SK-N-SH (cell line): ENCODE results near the gene MAP3K19. TPM values are rescaled to one million over a fixed set of nuclear protein-coding genes. Genes with fewer than 3 reads are reported as not detected.

ENCODE experiments used
- CTCF ChIA-PET: fragments of 300-600, 350-600 bp; formaldehyde crosslinking; extraction: SDS; loops from one replicate; lab custom pipeline; 2021; lab: Yijun Ruan, JAX
- POLR2A ChIA-PET: fragments of 350-600 bp; sonication (Branson Sonifier 250); formaldehyde crosslinking; extraction: SDS; loops from one replicate; lab custom pipeline; 2020; ENCODE audit warnings: antibody characterized with exemption, inconsistent platforms; lab: Yijun Ruan, JAX
- DNase-seq: peaks from one replicate; pipeline ENCODE4 v3.0.0; 2012
- H2AFZ ChIP-seq: fragments of 200-600 bp; sonication (generic); 2 replicates; pipeline ENCODE4 v1.8.1; 2016; ENCODE audit warnings: antibody characterized with exemption, mild to moderate bottlenecking, low read depth
- H3F3A ChIP-seq: fragments of 200-600 bp; sonication (generic); replicated peaks from 2 replicates; pipeline ENCODE3; 2016; ENCODE audit warnings: antibody characterized with exemption, mild to moderate bottlenecking; ENCODE audit not compliant: insufficient read depth
- H3K27ac ChIP-seq, 2 experiments: fragments of 200-500 bp in 1 of 2; fragments of 200-600 bp in 1 of 2; sonication (Bioruptor generic) in 1 of 2; sonication (generic), shearing (Covaris generic) in 1 of 2; 2 replicates each; pipeline versions ENCODE4 v1.5.1 to v1.6.1; 2014 to 2016; ENCODE audit warnings: low read depth in 2 of 2, inconsistent platforms in 1 of 2, low read length in 1 of 2, mild to moderate bottlenecking in 1 of 2, mixed read lengths in 1 of 2
- H3K27me3 ChIP-seq: fragments of 200-600 bp; sonication (generic), shearing (Covaris generic); 2 replicates; pipeline ENCODE4 v1.6.1; 2016; ENCODE audit warnings: mixed run types; ENCODE audit not compliant: insufficient read depth
- H3K36me3 ChIP-seq, 2 experiments: fragments of 200-500 bp in 1 of 2; fragments of 200-600 bp in 1 of 2; sonication (Bioruptor generic) in 1 of 2; sonication (generic) in 1 of 2; replicated peaks in 1 of 2; 2 replicates each; pipeline versions ENCODE3 to v1.5.1; 2014 to 2016; ENCODE audit warnings: low read length in 1 of 2, mild to moderate bottlenecking in 1 of 2; ENCODE audit not compliant: insufficient read depth in 2 of 2, control insufficient read depth in 1 of 2
- H3K4me1 ChIP-seq, 2 experiments: fragments of 200-500 bp in 1 of 2; fragments of 200-600 bp in 1 of 2; sonication (Bioruptor generic) in 1 of 2; sonication (generic), shearing (Covaris generic) in 1 of 2; 2 replicates each; pipeline versions ENCODE4 v1.5.1 to v1.6.1; 2014 to 2016; ENCODE audit warnings: low read depth in 1 of 2, low read length in 1 of 2, mixed run types in 1 of 2; ENCODE audit not compliant: insufficient read depth in 2 of 2, control insufficient read depth in 1 of 2
- H3K4me2 ChIP-seq: fragments of 200-600 bp; sonication (generic), shearing (Covaris generic); 2 replicates; pipeline ENCODE4 v1.6.1; 2017; ENCODE audit warnings: mixed run types
- H3K4me3 ChIP-seq, 2 experiments: fragments of 200-500 bp in 1 of 2; fragments of 200-600 bp in 1 of 2; sonication (Bioruptor generic) in 1 of 2; sonication (generic), shearing (Covaris generic) in 1 of 2; 2 replicates each; pipeline versions ENCODE4 v1.5.1 to v1.8.1; 2014 to 2016; ENCODE audit warnings: low read depth in 2 of 2, inconsistent platforms in 1 of 2, low read length in 1 of 2, mild to moderate bottlenecking in 1 of 2, mixed read lengths in 1 of 2, moderate library complexity in 1 of 2
- H3K79me2 ChIP-seq: fragments of 200-600 bp; sonication (generic); 2 replicates; pipeline ENCODE4 v1.8.1; 2017; ENCODE audit warnings: mild to moderate bottlenecking; ENCODE audit not compliant: insufficient read depth
- H3K9ac ChIP-seq: fragments of 200-600 bp; sonication (generic); 2 replicates; pipeline ENCODE4 v1.6.1; 2017; ENCODE audit warnings: mixed run types
- H3K9me2 ChIP-seq: fragments of 200-600 bp; sonication (generic); 2 replicates; pipeline ENCODE4 v1.6.1; 2017; ENCODE audit warnings: mixed run types
- H3K9me3 ChIP-seq: fragments of 200-600 bp; sonication (generic); 2 replicates; pipeline ENCODE4 v1.6.1; 2017; ENCODE audit warnings: mixed run types, mild to moderate bottlenecking, moderate library complexity
- H4K20me1 ChIP-seq: fragments of 200-600 bp; sonication (generic); 2 replicates; pipeline ENCODE4 v1.6.1; 2017; ENCODE audit warnings: mild to moderate bottlenecking, mixed run types; ENCODE audit not compliant: insufficient read depth
- EZH2phosphoT487 ChIP-seq: fragments of 200-600 bp; sonication (generic); IDR thresholded peaks from 2 replicates; pipeline ENCODE4 v1.6.1; 2017; ENCODE audit warnings: low read depth, mixed run types, mild to moderate bottlenecking, antibody characterized with exemption, moderate library complexity, borderline replicate concordance
- FOSL2 ChIP-seq: IDR thresholded peaks from 2 replicates; pipeline ENCODE4 v1.4.0; 2012; ENCODE audit warnings: low read depth, mild to moderate bottlenecking, moderate library complexity, borderline replicate concordance
- WGBS: methylation state at CpG from one replicate; pipeline ENCODE4 v1.1.6; 2017; ENCODE audit warnings: low lambda C conversion rate; 5-methylcytosine and 5-hydroxymethylcytosine counted together
- polyA plus RNA-seq, 3 experiments: library from polyadenylated mRNA; depleted of rRNA; stranded (reverse); fragments of >200 nt; gene quantifications; 2 replicates each; pipeline ENCODE4 v1.2.3, GENCODE V29; 2012
- TF ChIP-seq, protein P1 (sequence below): IDR thresholded peaks from 2 replicates; pipeline ENCODE4; 2012

Gene MAP3K19
- polyA plus RNA-seq, 1 of the 3 experiments (the other 2 are of a cell fraction), result not detected

DNA sequence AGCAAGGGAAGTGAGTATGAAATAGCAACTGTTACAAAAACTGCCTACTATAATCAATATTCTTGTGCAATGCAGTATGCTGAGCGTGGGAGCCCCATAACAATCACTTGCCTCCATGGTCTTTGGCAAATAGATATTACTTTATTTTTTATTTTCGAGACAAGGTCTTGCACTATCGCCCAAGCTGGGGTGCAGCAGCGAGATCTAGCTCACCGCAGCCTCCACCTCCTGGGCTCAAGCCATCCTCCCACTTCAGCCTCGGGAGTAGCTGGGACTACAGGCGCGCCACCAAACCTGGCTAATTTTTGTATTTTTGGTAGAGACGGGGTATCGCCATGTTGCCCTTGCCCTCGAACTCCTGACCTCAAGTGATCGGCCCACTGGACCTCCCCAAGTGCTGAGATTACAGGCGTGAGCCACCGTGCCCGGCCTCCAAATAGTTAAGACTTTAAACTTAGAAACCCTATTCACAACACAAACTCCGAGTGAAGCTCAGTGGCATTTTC, 129.8 kb downstream of the MAP3K19 start:
- H3K9ac ChIP-seq, result peak overlapping the region; percentile 99
- peak overlapping the region; percentile 96 to 97 for H3K27ac ChIP-seq
- DNase-seq, result no peak
- H3K4me2 ChIP-seq, result peak overlapping the region; percentile 81
- H3K36me3 ChIP-seq, result peaks cover 4 to 14% of the 10 kb centered on the region in 2 experiments
- H4K20me1 ChIP-seq, result peaks cover 31% of the 10 kb centered on the region
- H3K4me1 ChIP-seq, result peaks cover 6 to 12% of the 10 kb centered on the region in 2 experiments; a peak in 2 of 4 replicates
- no peaks in the 10 kb centered on the region for H3K27me3 ChIP-seq
- no peaks in the 10 kb centered on the region for H3K9me2 ChIP-seq
- ChIA-PET POLR2A (interaction anchor here (0.9 to 1.3 kb wide), 3 partner anchors 8 to 825 kb away, joined by 3 to 4 read pairs (median 3); no protein-coding TSS in a partner anchor), CTCF (interaction anchor here (0.9 to 2.4 kb wide), 4 partner anchors 10 to 466 kb away, joined by 3 to 6 read pairs (median 3); no protein-coding TSS in a partner anchor)
- peak overlapping the region; percentile 74 to 82 for H3K4me3 ChIP-seq
- TF ChIP-seq EZH2phosphoT487 (no peak), FOSL2 (no peak)
- TF ChIP-seq, protein P1, sequence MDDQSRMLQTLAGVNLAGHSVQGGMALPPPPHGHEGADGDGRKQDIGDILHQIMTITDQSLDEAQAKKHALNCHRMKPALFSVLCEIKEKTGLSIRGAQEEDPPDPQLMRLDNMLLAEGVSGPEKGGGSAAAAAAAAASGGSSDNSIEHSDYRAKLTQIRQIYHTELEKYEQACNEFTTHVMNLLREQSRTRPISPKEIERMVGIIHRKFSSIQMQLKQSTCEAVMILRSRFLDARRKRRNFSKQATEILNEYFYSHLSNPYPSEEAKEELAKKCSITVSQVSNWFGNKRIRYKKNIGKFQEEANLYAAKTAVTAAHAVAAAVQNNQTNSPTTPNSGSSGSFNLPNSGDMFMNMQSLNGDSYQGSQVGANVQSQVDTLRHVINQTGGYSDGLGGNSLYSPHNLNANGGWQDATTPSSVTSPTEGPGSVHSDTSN, result no peak
- H3K9me3 ChIP-seq, result no peaks in the 10 kb centered on the region
- H3K79me2 ChIP-seq, result peaks cover 36% of the 10 kb centered on the region
- H2AFZ ChIP-seq, result peak overlapping the region; percentile 97
- WGBS, result 22% methylated on average over 16 of the region's 16 CpGs
- peaks cover 10% of the 10 kb centered on the region for H3F3A ChIP-seq

Other genes starting within 250 kb of the MAP3K19 start
- gene ACMSD, start 208.8 kb downstream of the MAP3K19 start, polyA plus RNA-seq (2012; rRNA removed), result not detected in 2 replicates
- 5.3 and 7.2 TPM in 2 replicates for gene CCNT2, start 128.6 kb downstream of the MAP3K19 start, polyA plus RNA-seq (2012; rRNA removed)
- 10.9 and 14.0 TPM in 2 replicates for gene RAB3GAP1, start 4.8 kb upstream of the MAP3K19 start, polyA plus RNA-seq (2012; rRNA removed)